HFFc6 (cell line): ENCODE measurements around the gene ALG13. TPM values are rescaled to one million over a fixed set of nuclear protein-coding genes. Genes with fewer than 3 reads are reported as not detected.

Source experiments
- DNase-seq: peaks from one replicate; pipeline ENCODE4 v3.0.0-alpha.2; 2018
- H3K27ac Mint-ChIP-seq: 2 replicates; pipeline ENCODE4 v1.8.0; 2020; ENCODE audit warnings: mild to moderate bottlenecking, mixed read lengths
- H3K27me3 Mint-ChIP-seq: 2 replicates; pipeline ENCODE4 v1.8.0; 2021; ENCODE audit warnings: mild to moderate bottlenecking, moderate library complexity, mixed read lengths; ENCODE audit not compliant: insufficient read depth
- H3K36me3 Mint-ChIP-seq: 2 replicates; pipeline ENCODE4 v1.8.0; 2021; ENCODE audit warnings: low read depth, mixed read lengths
- H3K4me1 Mint-ChIP-seq: 2 replicates; pipeline ENCODE4 v1.8.0; 2020; ENCODE audit warnings: low read depth, mixed read lengths
- H3K4me3 Mint-ChIP-seq: 2 replicates; pipeline ENCODE4 v1.8.0; 2020; ENCODE audit warnings: mild to moderate bottlenecking, moderate library complexity, mixed read lengths
- H3K9me3 Mint-ChIP-seq: 2 replicates; pipeline ENCODE4 v1.8.0; 2020; ENCODE audit warnings: mild to moderate bottlenecking, mixed read lengths
- total RNA-seq, 6 experiments: library from RNA; stranded (reverse); fragmentation: NEBNext Ultra II Directional; extraction: Animal tissue kit (Norgen Biotek cat#: 25700); gene quantifications; 2 replicates in 1 of 6; 3 replicates in 5 of 6; pipeline ENCODE4 v1.2.3, GENCODE V29; 2021
- TF ChIP-seq, protein P1 (sequence below): fragments of 200-600 bp; sonication (generic); IDR thresholded peaks from 2 replicates; pipeline ENCODE4 v1.5.0; 2021; ENCODE audit warnings: antibody characterized with exemption, mild to moderate bottlenecking

Gene ALG13
- total RNA-seq, 6 experiments from 2014 or later = 21.7 to 30.2 (median 26.5) TPM

DNA sequence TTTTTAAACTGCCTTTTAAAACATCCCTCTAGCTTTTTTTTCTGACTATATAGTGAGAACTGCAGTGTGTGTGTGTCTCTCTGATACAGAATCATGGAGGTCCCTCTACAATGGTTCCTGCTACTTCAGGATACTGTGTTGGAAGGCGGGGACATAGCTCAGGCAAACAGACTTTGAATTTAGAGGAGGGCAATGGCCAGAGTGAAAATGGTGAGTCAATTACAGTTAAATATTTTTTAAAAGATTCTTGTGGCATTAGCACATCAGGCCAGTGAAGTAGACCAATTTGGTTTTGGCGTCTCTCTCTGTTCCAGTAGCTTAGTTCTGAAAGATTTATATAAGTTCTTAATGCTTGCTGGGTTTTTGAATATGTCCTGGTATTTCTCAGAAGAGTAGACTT, 47.1 kb downstream of the ALG13 start:
- Mint-ChIP-seq H3K27me3 (no peaks in the 10 kb centered on the region; the same call in 1 of the 2 replicates), H3K27ac (no peak overlapping the region), H3K36me3 (peaks cover 20% of the 10 kb centered on the region), H3K4me1 (peaks cover 11% of the 10 kb centered on the region; the same call in 1 of the 2 replicates), H3K9me3 (no peaks in the 10 kb centered on the region), H3K4me3 (no peak overlapping the region)
- DNase-seq = peak; percentile 16
- TF ChIP-seq, protein P1, sequence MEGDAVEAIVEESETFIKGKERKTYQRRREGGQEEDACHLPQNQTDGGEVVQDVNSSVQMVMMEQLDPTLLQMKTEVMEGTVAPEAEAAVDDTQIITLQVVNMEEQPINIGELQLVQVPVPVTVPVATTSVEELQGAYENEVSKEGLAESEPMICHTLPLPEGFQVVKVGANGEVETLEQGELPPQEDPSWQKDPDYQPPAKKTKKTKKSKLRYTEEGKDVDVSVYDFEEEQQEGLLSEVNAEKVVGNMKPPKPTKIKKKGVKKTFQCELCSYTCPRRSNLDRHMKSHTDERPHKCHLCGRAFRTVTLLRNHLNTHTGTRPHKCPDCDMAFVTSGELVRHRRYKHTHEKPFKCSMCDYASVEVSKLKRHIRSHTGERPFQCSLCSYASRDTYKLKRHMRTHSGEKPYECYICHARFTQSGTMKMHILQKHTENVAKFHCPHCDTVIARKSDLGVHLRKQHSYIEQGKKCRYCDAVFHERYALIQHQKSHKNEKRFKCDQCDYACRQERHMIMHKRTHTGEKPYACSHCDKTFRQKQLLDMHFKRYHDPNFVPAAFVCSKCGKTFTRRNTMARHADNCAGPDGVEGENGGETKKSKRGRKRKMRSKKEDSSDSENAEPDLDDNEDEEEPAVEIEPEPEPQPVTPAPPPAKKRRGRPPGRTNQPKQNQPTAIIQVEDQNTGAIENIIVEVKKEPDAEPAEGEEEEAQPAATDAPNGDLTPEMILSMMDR = no peak

DNA sequence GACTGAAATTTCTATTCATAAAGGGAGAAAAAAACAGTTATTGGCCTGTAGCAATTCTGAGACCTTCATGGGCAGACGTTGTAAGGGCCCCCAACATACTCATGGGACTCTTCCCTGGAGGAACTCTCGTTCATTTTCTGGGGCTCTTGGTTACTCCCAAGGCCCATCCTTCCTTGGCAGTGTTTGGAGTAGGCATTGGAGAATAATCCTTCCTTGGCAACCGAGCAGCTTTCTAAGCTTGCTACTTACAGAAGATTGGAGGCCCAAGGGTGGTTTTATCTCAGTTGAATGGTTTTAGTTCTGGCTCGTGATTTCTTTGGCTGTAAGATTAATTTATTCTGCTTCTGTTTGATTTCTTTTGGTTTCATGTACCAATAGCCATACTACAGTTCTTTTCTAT, 50.4 kb downstream of the ALG13 start:
- DNase-seq = no peak
- Mint-ChIP-seq H3K27me3 (no peaks in the 10 kb centered on the region; the same call in 1 of the 2 replicates), H3K4me3 (no peak overlapping the region), H3K36me3 (peaks cover 21% of the 10 kb centered on the region), H3K27ac (no peak overlapping the region), H3K4me1 (peaks cover 11% of the 10 kb centered on the region; the same call in 1 of the 2 replicates), H3K9me3 (no peaks in the 10 kb centered on the region)
- TF ChIP-seq, protein P1 = no peak

DNA sequence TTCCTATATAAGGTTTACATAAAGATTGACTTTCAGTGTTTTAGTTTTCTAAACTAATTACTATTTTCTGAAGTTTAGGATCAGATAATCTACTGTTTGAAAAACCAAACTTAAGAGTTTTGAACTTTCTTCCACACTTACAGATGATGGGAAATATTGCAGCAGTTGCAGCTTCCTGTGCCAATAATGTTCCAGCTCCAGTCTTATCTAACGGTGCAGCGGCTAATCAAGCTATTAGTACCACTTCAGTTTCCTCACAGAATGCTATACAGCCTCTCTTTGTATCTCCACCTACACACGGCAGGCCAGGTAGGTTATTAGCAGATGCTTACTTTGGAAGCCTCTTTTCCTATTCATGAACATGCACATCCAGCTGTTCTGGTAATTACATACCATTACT, 55.6 kb downstream of the ALG13 start:
- Mint-ChIP-seq H3K36me3 (peaks cover 21% of the 10 kb centered on the region), H3K4me1 (no peaks in the 10 kb centered on the region), H3K9me3 (no peaks in the 10 kb centered on the region), H3K4me3 (no peak overlapping the region), H3K27me3 (no peaks in the 10 kb centered on the region; the same call in 1 of the 2 replicates), H3K27ac (no peak overlapping the region)
- no peak for DNase-seq
- TF ChIP-seq, protein P1 = no peak

DNA sequence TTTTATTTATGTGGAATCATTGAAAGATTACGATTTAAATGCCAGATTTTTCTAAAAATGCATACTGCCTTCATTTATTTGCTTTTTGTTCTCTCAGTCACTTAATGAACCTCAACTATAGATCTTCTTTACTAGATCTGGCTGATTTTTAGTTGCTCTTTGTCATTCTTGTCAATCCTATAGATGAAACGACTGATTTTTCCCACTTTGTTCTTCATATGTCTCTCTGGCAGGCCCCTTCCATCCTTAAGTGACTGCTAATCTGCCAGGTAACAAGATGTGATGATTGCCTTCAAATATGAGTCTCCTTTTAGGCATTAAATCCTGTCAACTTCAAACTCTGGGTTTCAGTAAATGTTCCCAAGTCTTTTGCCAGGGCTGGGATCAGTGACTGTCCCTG, 61.0 kb downstream of the ALG13 start:
- Mint-ChIP-seq H3K4me1 (no peaks in the 10 kb centered on the region), H3K9me3 (no peaks in the 10 kb centered on the region), H3K4me3 (no peak overlapping the region), H3K36me3 (peaks cover 14% of the 10 kb centered on the region; the same call in 1 of the 2 replicates), H3K27me3 (no peaks in the 10 kb centered on the region; the same call in 1 of the 2 replicates), H3K27ac (no peak overlapping the region)
- TF ChIP-seq, protein P1 = no peak
- DNase-seq = no peak

DNA sequence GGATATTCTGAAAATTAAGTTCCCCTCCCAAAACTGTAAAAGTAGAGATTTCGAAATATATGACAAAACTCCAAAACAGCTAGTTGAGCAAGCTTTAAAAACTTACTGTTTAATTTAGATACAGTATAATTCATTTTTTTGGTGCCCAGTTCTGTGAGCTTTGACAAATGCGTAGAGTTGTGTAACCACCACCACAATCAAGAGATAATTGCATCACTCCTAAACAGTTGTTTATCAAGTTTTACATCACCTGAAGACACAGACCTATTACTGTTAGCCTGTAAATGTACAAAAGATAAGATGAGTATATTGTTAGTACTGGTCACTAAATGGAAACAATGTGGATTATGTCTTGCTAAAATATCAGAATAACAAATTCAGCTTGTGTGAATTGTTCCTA, 62.3 kb downstream of the ALG13 start:
- H3K4me1 Mint-ChIP-seq = no peaks in the 10 kb centered on the region
- no peak overlapping the region for H3K4me3 Mint-ChIP-seq
- TF ChIP-seq, protein P1 = no peak
- H3K27me3 Mint-ChIP-seq = no peaks in the 10 kb centered on the region; the same call in 1 of the 2 replicates
- H3K9me3 Mint-ChIP-seq = no peaks in the 10 kb centered on the region
- peaks cover 12% of the 10 kb centered on the region for H3K36me3 Mint-ChIP-seq
- H3K27ac Mint-ChIP-seq = no peak overlapping the region
- DNase-seq = no peak

DNA sequence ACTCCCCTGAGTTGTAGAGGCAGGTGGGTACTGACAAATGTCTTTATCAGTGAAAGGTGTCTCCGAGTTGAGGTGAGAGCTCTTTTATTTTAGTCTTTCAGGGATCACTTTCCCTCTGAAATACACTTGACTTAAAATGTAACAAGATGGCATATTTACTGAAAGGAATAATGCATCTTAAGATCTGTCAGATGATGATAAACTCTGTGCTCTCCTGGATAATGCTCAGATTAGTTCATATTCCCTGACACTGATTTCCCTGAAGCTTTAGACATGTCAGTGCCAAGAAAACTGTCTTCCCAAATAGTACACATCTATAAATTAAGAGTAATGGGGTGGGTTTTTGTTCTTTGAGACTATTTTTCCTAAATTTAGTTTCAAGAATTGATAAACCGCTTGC, 75.5 kb downstream of the ALG13 start:
- TF ChIP-seq, protein P1 = no peak
- no peak for DNase-seq
- H3K9me3 Mint-ChIP-seq = no peaks in the 10 kb centered on the region
- no peaks in the 10 kb centered on the region for H3K4me1 Mint-ChIP-seq
- no peaks in the 10 kb centered on the region for H3K27me3 Mint-ChIP-seq
- H3K4me3 Mint-ChIP-seq = no peak overlapping the region
- peaks cover 11% of the 10 kb centered on the region for H3K36me3 Mint-ChIP-seq
- no peak overlapping the region for H3K27ac Mint-ChIP-seq
